ENCODE results near the gene TAGAP.
"Not testable (repeated sequence)": the region's sequence is repeated elsewhere in the genome, so short reads cannot be mapped to it uniquely, and the experiment has no call there.

The TAGAP gene

DNA sequence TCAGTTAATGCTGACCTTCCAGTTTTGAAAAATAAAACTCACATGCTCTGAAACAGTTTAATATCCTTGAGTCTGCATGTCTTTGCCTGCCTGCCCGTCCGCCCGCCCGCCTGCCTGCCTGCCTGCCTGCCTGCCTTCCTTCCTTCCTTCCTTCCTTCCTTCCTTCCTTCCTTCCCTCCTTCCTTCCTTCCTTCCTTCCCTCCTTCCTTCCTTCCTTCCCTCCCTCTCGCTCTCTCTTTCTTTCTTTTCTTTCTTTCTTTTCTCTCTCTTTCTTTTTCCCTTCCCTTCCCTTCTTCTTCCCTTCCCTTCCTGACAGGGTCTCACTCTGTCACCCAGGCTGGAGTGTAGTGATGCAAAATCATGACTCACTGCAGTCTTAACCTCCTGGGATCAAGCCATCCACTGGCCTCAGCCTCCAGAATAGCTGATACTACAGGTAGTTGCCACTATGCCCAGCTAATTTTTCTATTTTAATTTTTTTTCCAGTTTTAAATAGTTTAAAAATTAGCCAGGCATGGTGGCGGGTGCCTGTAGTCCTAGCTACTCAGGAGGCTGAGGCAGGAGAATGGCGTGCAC, 34.7 kb downstream of the TAGAP start:
- DNase-seq = not testable (repeated sequence)

DNA sequence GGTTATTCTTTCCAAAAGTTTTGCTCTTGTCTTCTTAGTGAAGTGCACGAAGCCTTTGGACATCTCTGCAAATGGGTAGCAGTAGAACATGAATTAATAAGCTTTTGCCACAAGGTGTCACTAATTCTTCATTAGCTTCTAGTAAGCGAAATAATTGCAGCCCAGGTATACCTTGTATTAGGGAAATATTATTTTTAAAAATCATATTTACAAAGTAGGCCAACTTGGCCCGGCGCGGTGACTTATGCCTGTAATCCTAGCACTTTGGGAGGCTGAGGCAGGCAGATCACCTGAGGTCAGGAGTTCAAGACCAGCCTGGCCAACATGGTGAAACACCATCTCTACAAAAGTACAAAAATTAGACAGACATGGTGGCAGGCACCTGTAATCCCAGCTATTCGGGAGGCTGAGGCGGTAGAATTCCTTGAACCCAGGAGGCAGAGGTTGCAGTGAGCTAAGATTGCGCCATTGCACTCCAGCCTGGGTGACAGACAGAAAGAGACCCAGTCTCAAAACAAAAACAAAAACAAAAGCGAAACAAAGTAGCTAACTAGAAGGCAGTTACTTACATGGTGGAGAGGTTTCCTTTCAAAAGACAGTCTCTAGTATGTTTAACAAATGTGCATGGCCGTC, 36.0 kb downstream of the TAGAP start:
- peak in 3 of 4 experiments; percentile 37 to 79 (median 67) for DNase-seq

DNA sequence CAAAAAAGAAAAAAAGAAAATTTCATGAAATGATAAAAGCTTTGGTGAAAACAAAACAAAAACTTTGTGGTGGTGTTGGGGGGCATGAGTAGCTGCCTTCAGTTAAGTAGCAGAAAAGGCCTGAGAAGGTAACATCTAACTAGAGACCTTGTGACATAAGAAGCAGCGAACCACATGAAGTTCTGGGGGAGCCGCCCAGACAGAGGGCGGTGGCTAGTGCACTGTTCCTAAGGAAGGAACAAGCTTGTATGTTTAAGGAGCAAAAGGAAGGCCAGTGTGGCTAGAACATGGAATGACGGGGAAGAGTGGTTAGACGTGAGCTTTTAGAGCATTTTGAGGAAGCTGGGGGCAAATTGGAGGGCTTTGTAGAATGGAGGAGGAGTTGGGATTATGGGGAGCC, 37.3 kb downstream of the TAGAP start:
- DNase-seq = no peak

DNA sequence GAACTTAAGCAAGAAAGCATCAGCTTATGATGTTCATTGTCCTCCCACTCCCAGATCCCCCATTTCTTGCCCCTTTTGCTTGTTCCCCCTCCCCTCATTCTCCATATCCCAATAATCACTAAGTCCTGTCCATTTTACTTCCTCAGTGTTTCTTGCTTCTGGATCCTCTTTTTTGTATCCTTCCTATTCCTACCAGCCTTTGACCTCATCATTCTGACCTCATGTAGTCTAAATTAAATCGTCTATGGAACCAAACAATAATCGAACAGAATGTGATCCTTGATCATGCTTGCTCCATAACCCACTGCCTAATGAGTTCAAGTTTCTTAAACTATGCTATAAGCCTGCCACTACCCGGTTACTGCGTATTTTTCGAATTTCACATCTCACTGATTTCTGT, 39.4 kb downstream of the TAGAP start:
- peak in 3 of 4 experiments; percentile 11 to 60 (median 56) for DNase-seq

DNA sequence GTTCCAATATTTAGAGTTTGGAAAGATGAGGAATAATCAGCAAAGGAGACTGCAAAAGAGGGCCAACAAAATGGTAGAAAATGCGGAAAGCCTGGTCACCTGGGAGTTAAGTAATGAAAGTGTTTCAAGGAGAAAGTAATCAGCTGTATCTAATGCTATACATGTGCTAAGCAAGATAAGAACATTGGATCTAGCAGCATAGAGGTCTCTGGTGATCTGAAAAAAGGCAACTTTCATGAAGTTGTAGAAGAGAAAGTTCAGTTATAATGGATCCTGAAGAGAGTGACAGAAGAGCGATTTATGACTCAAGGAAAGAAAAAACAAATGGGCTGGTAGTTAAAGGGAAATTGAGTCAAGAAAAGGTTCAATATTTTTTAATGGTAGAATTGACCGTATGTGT, 40.2 kb downstream of the TAGAP start:
- DNase-seq = no peak

DNA sequence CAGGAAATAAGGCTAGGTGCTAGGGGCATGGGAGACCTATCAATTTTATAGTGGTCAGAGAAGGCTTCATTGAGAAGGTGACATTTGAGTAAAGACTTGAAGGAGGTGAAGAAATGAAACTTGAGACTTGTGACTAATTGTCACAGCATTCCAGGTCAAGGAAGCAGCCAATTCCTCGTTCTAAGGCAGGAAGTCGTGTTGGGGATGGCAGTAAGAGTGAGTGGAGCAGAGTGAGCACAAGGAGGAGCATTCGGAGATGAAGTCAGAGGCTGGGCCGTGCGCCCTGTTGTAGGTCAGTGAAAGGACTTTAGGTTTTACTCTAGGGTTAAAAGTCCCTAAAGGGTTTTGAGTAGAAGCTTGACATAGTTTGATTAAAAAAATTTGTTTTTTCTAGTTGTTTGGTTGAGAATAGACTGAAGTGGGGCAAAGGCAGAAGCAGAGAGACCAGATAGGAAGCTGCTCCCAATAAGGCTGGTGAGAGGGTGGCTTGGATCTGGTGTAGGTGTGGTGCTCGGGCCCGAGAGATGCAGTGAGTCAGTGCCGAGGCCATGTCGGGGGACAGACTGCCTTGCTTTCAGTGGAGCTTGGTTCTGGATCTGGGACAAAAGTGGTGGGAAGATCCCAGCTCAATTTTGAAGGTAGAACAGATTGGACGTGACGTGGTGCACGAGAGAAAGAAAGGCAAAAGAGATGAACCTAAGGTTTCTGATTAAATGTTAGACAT, 42.2 kb downstream of the TAGAP start:
- peak in 3 of 4 experiments; percentile 32 to 41 (median 40) for DNase-seq

DNA sequence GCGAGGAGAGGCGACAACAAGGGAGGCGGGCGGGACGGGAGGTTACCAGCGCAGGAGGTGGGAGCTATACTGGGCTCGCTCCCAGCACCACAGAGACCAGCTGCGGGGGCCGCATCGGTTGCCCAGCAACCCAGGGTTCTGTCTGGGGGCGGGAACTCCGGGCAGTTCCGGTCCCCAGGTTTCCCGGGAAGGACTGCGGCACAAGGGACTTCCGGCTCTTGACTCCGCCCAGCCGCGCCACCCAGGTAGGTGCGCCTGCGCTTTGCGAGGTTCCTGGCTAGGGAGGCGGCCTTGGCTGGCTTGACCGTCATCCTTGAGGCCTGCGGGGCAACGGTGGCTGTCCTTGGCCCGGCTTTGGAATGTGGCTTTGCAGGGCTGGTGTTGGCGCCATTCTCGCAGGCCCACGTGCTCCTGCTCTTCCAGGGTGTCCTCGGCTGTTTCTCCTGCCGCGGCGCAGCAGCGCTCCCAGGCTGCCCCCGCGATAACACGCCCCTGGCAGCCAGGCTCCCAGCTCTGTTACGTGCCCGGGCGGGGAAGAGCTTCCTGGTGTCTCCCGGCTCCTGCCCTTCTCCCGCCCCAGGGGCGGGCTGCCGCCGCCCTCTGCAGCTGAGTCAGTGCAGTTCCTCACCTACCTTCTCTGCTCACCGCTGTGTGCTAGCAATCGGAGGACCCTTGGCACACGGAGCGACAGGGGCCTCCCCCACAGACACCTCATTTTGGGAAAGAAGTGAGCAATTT, 45.0 kb downstream of the TAGAP start, which contains the start of gene RSPH3:
Gene RSPH3 (minus strand): TSS at position 537 of the 738 bp plus-strand sequence. CDS start 652 bp downstream, outside the sequence.
- DNase-seq = peak; percentile 94 to 97 (median 97)

DNA sequence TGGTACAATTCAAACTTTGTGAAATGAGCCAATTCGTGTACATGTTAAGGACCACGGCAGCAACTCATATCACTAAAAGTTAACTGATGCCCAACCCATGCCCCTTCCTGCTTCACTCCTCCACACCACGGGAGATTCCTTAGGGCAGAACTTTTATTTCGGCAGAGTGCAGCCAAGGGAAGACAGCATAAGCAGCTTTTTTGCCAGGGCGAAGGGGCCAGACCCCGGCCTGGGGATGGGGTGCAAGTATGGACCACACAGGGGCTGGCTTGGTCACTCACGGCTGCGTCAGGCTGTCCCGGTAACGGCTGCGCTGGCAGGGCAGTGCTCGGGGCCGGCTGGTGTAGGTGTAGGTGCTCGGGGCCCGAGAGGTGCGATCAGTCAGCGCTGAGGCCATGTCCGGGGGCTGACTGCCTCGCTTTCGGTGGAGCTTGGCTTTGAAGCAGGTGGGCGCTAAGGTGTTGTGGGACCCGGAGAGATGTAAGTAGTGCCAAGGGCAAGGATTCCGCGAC, 45.6 kb downstream of the TAGAP start:
- DNase-seq = no peak

DNA sequence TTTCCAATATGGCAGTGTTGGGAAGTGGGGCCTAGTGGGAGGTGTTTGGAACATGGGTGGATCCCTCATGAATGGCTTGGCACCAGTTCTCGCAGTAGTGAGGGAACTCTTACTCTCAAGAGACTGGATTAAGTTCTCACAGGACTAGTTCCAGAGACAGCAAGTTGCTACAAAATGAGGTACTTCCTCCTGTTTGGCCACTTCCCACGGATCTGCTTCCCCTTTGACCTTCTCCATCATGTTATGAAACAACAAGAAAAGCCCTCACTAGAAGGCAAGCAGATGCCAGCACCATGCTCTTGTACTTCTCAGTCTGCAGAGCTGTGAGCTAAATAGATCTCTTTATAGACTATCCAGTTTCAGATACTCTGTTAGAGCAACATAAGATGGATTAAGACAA, 47.9 kb downstream of the TAGAP start:
- peak; percentile 82 to 94 (median 88) for DNase-seq

DNA sequence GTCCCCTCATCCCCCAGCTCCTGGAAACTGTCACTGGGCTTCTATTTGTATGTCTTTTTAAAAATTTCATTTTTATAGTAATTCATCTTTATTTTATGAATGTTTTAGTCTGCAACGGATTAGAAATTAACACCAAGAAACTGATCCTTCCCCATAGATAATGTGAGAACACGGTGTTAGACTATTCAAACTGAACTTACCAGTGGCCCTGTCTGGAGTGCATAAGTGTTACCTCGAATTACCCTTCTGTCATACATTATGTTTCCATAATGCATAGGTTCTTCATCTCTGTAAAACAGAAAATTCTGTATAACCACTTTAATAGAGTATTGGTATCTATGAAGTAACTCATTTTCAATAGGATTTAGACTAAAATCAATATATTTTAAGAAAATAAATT, 51.2 kb downstream of the TAGAP start:
- no peak for DNase-seq

DNA sequence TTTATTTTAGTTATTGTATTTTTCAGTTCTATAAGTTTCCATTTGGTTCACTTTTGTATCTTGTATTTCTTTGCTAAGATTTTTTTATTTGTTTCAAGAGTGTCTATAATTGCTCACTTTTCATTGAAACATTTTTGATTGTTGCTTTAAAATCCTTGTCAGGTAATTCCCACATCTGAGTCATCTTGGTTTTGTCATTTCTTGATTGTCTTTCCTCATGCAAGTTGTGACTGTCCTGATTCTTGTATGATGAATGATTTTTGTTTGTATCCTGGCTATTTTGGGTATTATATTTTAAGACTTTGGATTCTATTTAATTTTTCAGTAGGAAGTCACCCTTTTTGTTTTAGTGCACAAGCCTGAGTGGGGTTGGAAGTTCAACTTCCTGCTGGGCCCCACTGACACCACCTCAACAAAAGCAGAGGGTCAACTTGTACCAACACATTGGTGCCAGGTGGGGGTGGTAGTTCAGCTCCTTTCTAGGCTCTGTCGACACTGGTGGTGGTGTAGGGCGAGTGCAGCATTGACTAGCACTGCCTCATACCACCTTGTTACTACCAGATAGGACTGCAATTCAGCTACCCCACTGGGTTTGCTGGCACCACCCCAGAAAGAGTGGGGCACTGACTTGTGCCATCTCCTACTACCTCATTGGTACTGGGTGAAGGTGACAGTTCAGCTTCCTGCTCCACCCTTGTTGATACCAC, 53.6 kb downstream of the TAGAP start:
- no peak for DNase-seq

DNA sequence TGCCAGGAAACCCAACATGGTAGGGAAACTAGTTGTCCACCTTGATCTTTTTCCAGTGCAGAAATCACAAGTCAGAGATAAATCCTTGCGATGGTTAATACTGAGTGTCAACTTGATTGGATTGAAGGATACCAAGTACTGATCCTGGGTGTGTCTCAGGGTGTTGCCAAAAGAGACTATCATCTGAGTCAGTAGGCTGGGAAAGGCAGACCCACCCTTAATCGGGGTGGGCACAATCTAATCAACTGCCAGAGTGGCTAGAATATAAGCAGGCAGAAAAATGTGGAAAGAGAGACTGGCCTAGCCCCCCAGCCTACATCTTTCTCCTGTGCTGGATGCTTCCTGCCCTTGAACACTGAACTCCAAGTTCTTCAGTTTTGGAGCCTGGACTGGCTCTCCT, 55.1 kb downstream of the TAGAP start:
- DNase-seq = not testable (repeated sequence)

DNA sequence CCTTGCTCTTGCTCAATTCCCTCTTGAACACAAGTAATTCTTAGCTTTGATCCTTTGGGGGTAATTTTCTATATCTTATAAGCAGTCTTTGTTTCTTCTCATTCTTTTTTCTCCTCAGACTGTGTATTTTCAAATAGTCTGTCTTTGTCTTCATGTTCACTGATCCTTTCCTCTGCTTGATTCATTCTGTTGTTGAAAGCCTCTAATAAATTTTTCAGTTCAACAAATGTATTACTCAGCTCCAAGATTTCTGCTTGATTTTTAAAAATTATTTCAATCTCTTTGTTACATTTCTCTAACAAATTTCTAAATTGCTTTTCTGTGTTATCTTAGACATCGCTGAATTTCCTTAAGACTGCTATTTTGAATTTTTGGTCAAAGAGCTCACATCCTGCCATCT, 56.3 kb downstream of the TAGAP start:
- DNase-seq = no peak

DNA sequence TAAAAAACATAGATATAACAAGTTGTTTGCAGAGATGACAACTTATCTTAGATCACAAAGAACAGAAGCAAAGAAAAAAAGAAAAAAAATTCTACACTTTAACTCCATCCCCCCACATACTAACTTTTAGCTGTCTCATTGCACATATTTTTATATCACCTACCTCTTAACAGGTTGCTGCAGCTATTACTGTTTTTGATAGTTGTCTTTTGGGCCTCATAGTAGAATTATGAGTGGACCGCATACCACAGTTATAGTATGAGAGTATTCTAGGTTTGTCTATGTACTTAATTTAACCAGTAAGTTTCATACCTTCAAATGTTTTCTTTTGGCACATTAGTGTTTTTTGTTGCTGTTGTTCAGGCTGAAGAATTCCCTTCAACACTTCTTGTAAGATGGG, 57.1 kb downstream of the TAGAP start:
- DNase-seq = no peak
